PC-9 (cell line): ENCODE results near the gene C9orf85.

ENCODE experiments used
- CTCF ChIP-seq: fragments of 200-600 bp; sonication (generic); conservative IDR thresholded peaks from 2 replicates; pipeline ENCODE4 v1.6.1; 2017; ENCODE audit warnings: mixed run types, antibody characterized with exemption, mild to moderate bottlenecking, moderate library complexity
- EZH2 ChIP-seq: fragments of 200-600 bp; sonication (generic); IDR thresholded peaks from 2 replicates; pipeline ENCODE4 v1.8.0; 2017; ENCODE audit warnings: antibody characterized with exemption, low read depth

DNA sequence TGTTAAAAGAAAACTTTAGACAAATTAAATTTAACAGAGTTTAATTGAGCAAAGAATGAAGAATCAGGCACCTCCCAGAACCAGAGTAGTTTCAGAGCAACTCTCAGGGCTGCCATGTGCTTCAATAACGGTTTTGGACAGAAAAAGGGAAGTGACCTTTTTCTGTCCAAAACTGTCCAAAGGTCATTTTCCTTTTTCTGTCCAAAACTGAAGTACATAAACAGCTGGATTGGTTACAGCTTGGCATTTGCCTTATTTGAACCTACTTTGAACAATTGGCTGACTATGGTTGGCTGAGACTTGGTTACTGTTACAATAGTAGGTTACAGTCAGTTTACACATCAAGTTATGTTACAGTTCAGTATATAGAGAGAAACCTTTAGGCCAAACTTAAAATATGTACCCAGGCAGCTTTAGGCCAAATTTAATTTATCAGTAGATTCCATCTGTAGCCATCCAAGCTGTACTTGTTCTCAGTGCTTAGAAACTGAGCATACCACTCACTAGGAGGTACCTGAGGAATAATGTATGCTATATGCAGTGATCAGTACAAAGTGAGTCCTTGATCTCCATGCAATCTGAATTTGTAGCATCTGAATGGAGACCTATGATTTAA, 44.0 kb downstream of the C9orf85 start:
- TF ChIP-seq CTCF = no peak
- no peak for TF ChIP-seq EZH2
